G401.6 (cell line): Measurements from ENCODE around the gene NPAS2.

Source experiments
- FAIRE-seq: peaks from 2 replicates; lab custom pipeline; 2012; peaks lifted over from hg19 to GRCh38; lab: Jason Lieb, UNC

Gene NPAS2

GRCh38 chr2:100853909-100854810 lies 34.2 kb downstream of the NPAS2 start:
- no peak for FAIRE-seq

DNA sequence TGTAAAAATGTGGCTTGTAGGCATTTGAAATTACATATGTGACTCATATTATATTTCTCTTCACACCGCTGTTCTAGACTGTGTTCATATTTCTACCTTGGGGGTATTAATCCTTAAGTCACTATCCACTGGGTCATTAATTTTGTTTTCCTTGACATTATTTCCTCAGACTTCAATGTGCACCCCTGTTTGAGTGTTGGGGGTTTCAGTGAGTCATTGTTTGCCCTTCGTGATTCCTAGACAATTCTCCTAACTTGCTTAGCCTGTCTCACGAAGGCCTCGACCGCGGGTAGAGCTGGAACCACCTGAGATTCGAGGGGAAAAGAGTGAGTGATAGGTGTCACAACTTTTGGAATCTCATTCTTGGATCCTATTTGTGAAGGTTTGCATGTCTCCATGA lies 35.1 kb downstream of the NPAS2 start:
- no peak for FAIRE-seq

- no peak for FAIRE-seq
These were observed 35.7 kb downstream of the NPAS2 start for GRCh38 chr2:100855606-100856005.

DNA sequence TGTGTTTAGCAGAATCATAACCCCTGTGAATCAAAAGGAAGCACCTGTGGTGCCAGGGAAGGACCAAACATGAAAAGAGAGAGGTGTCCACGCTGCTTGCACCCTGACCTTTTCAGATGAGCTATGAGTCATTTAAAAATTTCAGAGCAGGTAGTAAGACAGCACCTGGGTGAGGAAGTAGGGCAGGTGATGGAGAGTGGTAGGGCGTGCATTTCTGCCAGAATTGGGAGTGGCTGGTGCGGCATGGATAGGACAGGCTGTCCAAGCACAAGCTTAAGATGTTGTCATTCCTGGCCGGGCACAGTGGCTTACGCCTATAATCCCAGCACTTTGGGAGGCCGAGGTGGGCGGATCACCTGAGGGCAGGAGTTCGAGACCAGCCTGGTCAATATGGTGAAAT lies 36.8 kb downstream of the NPAS2 start:
- FAIRE-seq: no peak

- no peak for FAIRE-seq
These were observed 37.4 kb downstream of the NPAS2 start for GRCh38 chr2:100857341-100857740.

GRCh38 chr2:100857915-100858314 lies 38.0 kb downstream of the NPAS2 start:
- no peak for FAIRE-seq

- no peak for FAIRE-seq
These were observed 40.0 kb downstream of the NPAS2 start for GRCh38 chr2:100859902-100860301.

GRCh38 chr2:100861340-100861739 lies 41.4 kb downstream of the NPAS2 start:
- FAIRE-seq: no peak

DNA sequence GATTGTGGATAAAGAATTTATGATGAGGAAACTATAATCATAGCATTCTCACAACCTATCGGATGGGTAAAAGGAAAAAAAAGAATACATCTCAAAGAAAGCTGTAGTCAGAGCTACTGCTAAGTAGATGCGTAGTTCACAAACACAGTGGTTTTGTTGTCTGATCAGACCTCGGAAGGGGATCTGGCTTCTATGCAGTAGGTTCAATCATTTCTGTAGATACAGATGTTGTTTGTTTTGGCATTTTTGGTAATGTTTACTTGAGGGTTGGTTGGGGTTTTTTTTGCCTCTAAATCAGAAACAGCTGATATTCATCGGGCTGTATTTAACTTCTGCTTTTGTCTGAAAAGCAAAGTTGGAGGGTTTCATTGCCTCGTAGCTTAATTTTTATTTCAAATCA lies 42.1 kb downstream of the NPAS2 start:
- no peak for FAIRE-seq

DNA sequence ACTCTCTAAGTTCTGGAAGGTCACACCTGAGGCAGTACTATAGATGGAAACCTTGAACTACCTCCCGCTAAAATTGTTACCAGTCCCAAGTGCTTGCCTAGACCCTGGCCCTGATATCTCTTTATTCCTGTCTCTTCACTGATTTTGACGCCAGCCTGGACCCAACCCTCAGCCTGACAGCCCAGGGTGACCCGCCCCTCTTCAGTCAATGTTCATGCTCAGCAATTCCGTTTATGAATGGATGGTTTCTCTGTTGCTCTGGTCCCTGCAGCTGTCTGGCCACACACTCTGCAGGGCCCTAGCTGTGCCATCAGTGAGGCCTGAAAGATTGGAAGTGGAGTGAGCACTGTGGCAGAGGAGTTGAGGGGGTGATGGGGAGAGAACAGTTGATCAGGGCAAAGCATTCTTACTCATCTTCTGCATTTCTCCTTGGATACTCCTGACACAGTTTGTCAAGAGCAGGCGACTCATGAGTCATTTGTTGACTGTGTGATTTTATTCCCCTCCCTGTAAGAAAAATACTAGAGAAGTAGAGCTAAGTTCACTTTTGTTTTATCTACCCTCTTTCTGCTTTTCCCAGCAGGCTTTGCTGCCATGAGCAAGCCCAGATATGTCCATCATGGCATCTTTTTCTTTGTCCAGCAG lies 46.0 kb downstream of the NPAS2 start:
- FAIRE-seq: no peak

DNA sequence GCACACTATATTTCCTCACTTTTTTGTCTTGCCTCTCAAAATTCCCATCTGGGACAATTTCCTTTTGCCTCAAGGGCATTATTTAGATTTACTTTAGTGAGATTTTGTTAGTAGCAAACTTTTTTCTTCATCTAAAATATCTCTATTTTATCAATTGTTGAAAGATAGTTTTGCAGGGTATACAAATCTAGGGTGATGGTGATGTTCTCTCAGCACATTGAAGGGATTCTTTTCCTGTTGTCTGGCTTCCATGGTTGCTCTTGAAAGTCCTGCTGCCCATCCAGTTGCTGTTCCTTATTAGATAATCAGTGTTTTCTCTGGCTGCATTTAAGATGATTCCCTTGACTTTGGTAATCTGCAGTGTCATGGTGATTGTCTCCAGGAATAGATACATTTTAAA lies 48.1 kb downstream of the NPAS2 start:
- FAIRE-seq: no peak

- no peak for FAIRE-seq
These were observed 49.2 kb downstream of the NPAS2 start for GRCh38 chr2:100869120-100869519.

DNA sequence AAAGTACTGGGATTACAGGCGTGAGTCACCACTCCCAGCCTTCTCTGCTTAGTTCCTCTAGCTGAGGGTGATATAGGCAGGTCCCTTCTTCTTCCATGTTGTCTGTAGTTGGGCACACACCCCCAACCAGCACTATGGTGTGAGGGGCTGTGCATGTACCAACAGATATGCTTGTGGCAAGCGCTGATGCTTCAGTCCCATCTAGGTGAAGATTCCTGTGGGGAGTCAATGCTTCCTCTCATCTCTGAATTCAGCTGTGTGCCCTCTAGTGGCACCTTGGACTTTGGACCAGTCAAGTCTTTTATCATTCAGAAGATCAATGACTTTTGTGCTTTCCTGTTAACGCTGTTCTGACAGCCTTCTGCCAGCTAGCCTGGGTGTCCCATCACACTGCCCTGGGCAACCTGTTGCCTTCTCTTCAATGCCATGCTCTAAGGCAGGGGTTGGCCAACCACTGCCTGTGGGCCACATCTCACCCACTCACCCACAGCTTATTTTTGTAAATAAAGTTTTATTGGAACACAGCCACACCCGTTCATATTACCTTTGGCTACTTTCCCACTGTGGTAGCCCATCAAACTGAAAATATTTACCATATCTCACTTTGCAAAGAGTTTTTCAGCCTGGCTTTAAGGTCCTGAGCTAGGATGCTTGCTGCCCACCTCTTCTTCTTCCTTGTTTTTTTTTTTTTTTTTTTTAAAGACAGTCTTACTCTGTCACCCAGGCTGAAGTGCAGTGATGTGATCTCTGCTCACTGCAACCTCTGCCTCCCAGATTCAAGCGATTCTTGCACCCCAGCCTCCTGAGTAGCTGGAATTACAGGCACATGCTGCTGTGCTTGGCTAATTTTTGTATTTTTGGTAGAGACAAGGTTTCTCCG lies 51.0 kb downstream of the NPAS2 start:
- FAIRE-seq: no peak

GRCh38 chr2:100875516-100876230 lies 55.7 kb downstream of the NPAS2 start:
- no peak for FAIRE-seq

DNA sequence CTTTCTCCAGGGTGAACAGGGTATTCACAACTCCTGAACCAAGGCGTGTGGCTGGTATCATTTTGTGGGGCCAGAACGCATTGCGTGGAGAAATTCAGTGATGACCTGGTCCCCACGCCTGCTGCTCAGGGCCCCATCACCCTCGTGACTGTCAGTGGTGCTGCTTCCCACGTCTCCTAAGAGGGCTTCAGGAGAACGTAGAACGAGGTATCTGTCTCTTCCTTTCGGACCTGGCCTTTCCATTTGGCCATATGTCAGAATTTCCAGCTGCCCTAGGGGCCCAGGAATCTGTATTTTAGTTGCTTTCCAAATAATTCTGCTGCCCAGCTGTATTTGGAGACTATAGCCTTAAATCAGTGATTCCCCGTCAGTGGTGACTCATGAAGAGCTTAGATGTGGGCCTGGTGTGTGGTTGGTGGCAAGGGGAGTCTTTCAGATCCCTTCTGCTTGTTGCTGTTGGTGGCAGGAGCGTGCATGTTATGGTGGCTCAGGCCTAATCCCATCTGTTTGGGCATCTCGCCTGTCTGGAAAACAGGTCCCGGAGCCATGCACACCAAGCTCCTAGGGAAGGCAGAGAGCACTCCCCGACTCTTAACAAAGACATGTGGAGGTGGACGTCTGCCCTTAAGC lies 56.4 kb downstream of the NPAS2 start:
- FAIRE-seq: no peak

DNA sequence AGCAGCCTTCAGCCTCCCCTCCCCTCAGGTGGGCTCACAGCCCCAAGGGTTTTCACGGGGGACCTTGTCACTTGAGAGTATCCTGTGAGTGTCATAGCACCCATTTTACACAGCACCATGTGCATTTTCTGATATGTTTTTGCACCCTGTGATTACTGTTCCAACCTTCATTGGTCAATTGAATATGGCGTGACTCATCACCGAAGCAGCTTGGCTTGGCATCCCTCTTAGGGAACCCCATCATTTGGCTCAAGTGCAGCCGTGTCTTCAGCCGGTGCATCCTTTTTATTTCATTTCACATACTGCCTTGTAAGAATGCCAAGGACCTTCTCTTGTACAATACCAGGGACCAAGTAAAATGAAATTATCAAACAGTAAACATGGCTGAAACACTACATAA lies 57.6 kb downstream of the NPAS2 start:
- FAIRE-seq: no peak

GRCh38 chr2:100878000-100878791 lies 58.3 kb downstream of the NPAS2 start:
- no peak for FAIRE-seq

DNA sequence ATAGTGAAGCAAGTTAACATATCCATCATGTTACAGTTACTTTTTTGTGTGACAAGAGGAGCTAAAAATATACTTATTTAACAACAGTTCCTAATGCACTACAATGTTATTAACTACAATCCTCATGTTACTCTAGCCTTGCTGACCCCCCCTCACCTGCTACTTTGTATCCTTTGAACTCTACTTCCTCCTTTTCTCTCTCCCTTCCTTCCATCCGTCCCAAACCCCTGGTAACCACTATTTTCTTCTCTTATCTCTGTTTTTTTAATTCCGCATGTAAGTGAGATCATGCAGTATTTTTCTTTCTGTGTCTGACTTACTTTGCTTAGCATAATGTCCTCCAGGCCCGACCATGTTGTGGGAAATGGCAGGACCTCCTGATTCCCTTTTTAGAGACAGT lies 59.4 kb downstream of the NPAS2 start:
- FAIRE-seq: no peak

DNA sequence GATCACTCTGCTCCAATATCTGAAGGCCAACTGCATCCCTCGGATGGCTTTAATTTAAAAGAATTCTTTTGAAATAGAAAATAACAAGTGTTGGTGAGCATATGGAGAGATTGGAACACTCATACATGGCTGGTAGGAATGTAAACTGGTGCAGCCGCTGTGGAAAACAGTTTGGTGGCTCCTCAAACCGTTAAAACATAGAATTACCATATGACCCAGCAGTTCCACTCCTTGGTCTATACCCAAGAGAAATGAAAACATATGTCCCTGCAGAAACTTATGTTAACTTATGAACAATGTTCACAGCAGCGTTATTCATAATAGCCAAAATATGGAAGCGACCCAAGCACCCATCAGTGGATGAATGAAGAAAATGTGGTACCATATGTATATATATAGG lies 60.1 kb downstream of the NPAS2 start:
- FAIRE-seq: no peak

GRCh38 chr2:100880730-100881129 lies 60.8 kb downstream of the NPAS2 start:
- no peak for FAIRE-seq
